HG03064 (cell line): ENCODE data around the gene SVIL.
"Not testable (repeated sequence)": the region's sequence is repeated elsewhere in the genome, so short reads cannot be mapped to it uniquely, and the experiment has no call there.

Source experiments
- ATAC-seq: cut with Tn5 transposase; IDR thresholded peaks from one replicate; pipeline ENCODE4 v1.9.1; 2021; ENCODE audit warnings: low read depth; ENCODE audit not compliant: unreplicated experiment

Gene SVIL

DNA sequence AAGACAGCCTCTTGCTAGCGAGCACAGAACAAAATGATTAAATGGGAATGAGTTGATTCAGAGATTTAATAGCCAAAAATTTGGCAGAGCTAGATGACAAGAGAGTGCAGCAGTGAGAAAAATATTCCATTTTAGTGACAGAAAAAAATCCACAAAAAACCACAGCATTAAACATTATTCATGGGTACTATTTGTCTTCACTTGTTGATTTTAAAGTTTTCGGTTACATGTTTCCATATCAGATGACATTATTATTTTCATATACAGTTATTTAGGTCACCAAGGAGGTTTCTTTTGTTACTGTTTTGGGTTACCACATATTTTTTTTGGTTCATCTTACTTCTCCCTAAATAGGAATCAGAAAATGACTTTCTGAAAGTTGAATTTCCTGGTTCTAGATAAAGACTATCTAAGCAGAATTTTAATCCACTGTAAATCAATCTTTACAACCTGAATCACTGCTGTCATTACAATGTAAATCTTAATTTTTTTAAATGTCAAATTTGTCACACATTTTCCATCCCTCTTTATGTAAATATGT is 87.9 kb downstream of the SVIL start:
- ATAC-seq, result no peak

DNA sequence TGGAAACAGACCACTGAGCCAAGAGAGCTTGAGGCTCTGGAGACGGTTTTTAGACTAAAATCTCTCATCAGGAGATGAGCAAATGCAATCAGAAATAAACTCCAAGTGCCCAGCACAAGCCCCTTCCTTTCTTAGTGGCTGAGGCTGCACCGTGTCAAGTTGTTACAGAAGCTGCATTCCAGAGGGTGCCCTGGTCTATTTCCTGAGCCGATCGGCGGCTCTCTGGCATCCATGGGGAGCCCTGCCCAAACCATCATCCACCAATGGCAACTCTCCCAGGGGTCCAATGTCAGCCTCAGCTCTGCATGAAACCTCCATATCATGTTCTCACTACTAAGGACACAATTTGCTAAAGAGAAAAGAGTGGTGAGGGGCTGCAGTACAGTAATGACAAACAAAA is 89.6 kb downstream of the SVIL start:
- ATAC-seq, result no peak

DNA sequence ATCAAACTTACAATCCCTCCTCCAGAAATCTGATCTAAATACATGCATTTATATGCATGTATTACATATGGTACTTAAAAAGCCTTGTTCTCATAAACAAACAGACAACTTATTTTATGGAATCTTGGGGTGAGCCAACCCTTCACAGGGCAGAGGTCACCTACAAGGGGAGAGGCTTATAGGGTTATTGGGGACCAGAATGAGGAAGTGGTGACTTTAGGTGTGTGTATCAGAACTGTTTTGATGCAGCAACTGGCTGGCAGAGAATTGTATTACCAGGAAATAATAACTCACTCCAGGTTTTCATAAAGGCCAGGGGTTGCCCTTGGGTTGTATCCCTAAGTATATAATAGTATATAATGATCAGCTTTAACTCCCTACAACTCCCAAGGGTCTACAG is 91.1 kb downstream of the SVIL start:
- no peak for ATAC-seq

DNA sequence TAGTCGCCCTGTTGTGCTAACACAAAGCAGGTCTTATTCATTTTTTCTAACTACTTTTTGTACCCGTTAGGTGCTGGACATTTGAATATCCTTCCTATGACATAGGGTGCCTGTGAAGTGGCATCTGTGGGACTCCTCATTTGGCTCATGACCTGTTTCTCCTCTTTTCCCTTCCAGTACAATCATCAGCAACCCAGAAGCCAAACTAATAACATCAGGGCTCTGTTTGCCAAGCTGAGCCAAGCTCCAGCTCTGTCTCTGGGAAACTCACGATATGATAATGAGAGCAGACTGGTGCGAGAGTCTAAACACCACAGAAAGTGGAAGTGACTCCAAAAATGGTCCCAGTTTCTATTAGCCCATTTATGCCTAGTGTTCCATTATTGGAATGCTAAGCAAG is 92.0 kb downstream of the SVIL start:
- ATAC-seq, result no peak

DNA sequence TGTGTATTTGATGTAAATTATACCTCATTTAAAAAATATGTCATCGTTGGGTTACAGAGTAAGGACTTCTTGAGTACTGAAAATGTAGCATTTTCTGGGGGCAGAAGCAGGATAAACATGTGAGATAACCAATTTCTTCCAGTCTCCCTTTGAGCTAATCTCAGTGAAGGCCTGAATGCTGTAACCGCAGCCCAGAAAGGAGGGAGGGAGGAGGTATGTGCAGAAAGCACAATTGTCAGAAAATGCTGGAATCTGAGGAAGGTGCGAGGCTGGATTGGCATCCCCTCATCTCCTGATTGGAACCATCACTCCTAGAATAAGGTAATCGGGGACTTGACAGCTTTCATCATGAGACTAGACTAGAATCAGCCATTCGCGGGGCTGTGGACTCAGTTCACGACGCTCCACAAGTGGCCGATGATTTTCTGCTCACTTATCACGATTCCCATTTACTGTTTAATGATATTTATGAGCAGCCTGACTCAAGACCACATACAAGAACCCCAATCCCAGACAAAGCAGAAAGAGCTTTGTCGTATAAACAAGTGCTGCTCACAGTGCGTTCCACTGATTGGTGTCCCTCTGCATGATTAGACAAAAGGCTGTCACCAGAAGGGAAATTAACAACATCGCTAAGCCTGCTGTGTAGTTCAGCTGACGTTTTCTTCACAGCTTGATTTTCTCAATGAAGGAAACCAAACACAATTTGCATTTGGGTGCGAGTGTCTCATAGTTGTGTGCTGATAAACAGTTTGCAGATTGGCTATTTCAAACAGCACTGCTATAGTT is 93.2 kb downstream of the SVIL start:
- ATAC-seq, result no peak

DNA sequence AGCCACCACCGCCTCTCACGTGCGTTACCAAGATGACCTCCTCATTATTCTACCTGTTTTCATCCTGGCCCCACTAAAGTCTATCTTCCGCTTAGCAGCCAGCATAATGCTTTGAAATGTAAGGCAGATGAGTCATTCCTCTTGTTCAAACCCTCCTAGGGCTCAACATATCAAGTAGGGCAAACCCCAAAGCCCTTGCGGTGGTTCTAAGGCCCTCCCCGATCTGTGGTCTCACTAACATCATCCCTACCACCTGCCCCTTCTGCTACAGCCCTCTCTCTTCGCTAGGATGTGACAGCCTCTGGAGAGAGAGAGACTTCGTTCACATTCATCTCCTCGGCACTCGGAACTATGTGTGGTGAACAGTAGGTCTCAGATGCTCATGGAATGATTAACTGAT is 94.8 kb downstream of the SVIL start:
- ATAC-seq, result no peak

DNA sequence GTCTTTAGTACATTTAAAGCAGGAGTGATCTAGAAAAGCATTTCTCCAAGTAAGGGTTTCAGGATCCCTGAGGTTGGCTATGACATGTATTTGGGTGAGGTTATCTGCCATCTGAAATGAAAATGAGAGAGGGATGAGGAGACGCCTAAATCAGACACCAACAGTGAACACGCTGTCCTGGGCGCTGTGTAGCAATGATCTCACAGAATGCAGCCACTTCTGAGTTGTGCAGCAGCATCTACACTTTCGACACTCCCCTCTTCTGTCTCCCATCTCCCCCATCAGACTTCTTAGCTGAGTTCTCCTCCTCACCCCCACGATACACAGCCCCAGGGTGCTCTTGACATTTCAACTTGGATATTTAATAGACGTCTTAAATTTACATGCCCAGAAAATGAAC is 95.4 kb downstream of the SVIL start:
- no peak for ATAC-seq

DNA sequence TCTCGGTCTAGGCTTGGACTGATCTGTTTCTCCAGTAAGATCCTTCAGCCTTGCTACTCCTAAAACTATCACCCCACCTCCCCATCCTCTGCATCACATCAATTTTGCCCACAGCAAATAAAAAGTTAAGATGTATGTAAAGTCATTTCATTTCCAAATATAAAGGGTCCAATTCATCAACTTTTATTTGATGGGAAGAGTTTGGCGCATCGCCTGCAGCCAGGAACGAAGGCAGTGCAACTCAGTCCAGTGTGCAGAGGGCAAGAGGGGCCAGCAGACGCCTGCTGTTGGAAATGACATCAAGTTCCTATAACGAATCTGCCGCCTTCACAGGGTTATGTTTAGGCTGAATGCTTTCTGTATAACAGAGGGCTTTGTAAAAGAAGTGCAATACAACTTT is 97.0 kb downstream of the SVIL start:
- no peak for ATAC-seq

DNA sequence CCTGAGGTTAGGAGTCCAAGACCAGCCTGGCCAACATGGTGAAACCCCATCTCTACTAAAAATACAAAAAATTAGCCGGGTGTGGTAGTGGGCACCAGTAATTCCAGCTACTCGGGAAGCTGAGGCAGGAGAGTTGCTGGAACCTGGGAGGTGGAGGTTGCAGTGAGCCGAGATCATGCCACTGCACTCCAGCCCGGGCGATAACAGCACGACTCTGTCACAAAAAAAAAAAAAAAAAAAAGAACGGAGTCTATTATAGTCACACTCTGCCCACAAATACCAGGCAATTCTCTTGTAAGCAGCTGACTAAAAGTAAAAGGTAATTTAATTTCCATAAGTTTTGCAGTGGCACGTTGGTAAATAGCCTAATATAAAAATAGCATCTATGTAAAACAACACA is 98.1 kb downstream of the SVIL start:
- ATAC-seq, result not testable (repeated sequence)

DNA sequence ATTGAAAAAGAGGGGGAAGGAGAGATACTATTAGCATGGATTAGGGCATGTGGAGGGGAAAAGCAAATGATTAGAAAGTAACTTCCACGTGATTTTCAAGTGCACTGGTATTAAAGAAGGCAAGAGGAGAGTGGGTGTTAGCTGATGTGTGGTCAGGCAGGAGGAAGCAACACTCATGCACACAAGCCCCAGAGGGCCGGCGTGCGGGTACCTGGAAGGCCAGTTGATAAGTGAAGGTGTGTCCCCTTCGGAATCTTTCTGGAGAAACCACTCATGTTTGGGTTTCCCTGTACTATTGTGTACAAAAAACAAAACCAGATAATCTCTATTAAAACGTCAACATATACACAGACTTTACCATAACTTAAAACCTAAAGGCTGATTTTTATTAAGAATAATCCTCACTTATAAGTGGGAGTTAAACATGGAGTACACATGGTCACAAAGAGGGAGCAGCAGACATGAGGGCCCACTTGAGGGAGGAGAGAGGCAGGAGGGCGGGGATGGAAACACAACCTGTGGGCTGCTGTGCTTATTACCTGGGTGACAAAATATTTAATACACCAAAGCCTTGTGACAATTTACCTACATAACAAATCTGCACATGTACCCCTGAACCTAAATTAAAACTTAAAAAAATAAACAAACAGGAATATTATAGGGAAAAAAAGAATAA is 98.9 kb downstream of the SVIL start:
- no peak for ATAC-seq

DNA sequence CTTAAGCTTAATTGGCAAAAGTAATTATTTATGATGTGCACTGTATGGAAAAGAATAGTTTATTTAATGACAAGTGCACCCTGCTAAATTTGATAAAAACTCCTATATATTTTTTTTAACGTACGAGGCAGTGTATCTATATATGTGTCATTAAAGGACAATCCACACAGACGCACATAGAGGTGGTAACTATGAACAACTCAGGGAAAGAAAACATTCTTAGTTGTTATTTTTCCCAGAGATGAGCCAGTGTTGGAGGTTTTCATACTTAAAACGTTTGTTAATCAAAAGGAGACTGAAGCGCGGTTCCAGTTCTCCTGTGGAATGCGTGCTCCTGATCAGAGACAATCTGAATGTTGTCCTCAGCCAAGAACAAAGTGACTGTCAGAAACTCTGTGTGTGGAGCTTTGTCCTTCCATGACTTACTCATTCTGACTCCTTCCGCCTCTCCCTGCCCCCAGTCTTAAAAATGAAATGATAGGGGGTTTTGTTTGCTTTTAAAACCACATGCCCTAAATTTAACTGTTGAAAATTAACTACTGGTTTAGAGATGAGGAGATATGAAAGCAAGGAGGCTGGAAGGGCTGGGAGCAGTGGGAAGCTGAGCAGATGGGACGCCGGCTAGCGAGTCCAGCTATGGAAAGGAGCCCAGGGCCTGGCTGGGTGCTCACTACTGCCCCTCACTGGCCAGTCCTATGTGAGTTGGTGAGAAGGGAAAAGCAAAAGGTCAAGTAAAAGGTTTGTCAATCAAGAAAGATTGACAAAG is 99.6 kb downstream of the SVIL start:
- ATAC-seq, result no peak

DNA sequence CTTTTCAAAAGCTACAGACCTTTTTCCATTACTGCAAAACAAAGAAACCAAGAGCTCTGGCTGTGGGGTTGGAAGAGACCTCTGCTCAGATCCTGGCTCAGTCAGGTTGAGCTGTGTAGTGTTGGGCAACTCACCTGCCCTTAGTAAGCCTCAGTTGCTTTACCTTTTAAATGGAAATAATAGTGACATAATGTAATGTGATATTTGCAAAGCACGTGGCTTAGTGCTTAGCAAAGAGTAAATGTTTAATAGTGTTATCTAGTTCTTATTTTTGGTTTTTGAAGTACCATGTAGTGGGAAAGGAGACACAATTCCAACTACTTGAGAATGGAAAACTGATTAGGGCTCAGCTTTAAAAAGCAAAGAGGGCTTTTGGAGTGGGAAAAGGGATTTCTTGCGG is 100.2 kb downstream of the SVIL start:
- ATAC-seq, result no peak

DNA sequence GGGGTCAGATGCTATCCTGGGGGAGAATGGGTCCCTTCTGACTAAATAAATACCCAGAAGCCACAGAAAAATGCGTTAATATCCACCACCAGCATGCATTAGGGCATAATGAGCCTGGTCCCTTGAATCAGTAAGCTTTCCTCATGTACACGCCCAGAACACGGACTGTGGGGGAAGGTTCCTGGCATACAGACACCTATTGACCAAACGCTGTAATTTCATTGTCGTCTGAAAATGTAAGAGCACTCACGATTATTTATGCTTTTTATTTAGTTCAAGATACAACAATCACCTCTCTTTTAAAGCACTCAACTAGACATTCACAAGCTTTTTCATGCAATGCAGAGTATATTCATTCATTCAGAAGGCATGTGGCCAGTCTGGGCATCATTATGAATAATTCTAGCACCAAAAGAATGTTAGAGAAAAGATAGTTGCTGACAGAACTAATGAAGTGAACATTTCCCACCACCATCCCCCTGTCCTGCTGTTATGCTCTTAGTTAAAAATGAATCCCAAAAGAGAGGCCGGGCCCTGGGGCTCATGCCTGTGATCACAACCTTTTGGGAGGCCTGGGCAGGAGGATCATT is 101.0 kb downstream of the SVIL start:
- ATAC-seq, result no peak

DNA sequence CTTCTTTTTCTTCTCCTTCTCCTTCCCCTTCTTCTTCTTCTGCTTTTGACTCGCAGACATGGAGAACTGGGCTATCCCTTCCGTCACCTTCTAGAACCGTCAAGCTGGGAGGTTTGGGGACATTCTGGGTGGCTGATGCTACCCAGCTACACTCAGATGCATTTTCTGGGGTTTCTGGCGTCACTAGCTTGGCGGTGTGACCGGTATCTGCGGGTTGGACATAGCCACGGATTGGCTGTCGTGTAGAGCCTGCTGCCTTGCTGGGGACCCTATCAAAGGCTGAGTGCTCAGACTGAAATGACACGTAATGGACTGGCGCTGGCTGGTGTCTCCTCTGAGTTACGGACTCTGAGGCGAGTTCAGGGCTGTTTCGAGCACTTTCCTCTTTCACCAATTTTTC is 101.7 kb downstream of the SVIL start:
- ATAC-seq, result no peak

DNA sequence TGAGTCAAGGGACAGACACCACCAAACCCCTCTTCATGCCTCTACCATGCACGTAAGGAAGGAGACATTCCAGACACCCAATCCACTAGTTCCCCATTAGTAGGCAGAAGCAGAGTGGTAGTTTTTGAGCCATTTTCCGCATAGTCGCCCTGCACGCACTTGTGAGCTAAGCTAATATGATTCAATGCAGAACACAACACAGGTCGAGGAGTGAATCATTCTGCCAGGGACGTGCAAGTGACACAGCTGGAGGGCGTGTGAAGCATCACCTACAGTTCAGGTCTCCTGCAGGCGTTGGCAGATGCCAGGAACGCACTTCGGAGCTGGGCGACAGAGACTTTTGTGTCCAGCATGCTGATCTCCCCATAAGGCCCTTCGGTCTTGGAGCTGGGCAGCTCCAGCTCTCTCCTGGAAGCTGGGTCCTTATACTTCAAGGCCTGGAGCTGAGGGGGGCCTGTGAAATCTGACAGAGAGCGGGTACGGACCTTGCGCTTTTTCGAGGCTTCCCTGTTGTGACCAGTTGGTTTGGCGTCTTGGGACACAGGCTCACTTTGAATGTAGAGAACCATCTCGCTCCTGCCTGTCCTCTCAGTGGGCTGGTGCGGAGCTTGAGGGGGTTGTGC is 102.4 kb downstream of the SVIL start:
- no peak for ATAC-seq

DNA sequence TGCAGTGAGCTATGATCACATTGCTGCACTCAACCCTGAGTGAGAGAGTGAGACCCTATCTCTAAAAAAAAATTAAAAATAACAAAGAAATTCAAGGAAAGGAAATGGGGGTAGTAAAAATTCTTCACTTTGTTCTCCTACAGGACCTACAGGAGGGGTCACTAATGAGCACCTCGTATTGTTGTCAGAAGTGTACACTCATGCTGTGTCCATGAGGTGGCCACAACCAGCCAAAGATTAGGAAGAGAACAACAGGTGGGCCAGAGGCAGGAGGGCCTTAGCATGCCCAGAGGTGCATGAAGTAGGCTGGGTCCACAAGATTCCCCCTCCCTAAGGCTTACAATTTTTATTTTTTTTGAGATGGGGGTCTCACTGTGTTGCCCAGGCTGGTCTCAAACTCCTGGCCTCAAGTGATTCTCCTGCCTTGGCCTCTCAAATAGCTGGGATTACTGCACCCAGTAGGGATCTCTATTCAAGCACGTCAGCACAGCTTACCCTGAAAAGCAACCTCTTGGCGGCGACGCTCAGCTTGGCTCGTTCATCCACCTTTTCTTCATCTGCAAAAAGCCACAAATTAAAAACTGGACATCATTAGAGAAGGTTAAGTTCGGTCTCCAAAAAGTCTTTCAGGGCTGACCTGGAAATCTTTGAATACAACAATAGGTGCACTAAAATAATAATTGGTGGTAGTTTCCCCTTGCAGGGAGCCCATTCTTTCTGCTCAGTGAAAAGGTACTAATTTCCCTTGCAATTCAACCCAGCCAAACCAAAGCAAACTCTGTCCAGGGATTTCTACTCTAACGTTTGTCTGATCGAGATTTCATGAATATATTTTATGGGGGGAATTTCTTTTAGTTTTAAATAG is 104.4 kb downstream of the SVIL start:
- no peak for ATAC-seq

DNA sequence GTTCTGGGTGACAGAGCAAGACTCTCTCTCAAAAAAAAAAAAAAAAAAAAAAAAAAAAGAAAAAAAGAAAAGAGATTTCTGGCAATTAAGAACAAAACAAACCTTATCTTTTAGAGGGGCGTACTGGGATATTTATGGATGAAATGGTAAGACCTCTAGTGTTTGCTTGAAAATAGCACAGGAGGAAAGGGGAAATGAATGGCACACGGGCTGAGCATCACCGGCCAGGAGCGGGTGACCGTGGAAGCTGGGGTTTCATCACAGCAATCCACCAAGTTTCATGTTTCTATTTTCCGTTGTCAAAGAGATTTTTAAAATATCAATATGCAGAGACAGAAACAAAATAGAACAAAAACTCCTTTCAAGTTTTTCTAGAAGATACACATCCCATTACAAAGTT is 105.6 kb downstream of the SVIL start:
- ATAC-seq, result no peak

DNA sequence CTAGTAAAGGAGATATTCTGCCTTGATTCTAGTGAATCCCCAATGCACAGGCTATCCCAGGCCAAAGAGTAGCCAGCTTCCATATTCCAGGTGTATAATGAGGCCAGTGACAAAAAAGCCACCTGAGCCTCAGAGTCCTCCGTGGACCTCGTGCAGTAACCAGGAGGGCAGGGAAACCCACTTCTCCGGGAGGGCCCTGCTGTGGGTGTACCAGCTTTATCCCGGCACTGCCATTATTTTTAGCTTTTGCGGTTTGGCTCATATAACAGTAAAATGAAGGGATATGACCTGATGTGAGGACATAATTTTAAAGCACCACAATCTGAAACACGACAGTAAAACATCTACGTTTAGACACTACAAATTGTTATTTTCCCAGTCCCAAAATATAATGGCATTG is 109.0 kb downstream of the SVIL start:
- no peak for ATAC-seq

DNA sequence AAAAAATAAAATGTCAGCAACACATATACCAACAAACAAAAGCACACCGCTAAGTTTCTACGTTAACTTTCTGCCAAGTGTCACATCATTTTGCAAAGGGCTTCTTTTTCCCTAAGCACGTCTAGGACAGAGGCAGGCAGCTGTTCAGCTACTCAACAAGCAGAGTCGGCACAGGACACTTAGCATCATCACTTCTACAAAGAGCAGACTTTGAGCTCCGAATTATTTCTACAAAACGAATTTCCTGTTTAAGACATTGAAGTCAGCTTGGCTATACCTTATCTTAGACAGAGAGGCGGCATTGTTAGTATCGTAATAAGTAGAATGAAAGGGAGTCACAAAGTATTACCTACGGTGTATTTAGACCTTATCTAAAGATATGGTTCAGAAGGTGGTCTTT is 110.1 kb downstream of the SVIL start:
- no peak for ATAC-seq

DNA sequence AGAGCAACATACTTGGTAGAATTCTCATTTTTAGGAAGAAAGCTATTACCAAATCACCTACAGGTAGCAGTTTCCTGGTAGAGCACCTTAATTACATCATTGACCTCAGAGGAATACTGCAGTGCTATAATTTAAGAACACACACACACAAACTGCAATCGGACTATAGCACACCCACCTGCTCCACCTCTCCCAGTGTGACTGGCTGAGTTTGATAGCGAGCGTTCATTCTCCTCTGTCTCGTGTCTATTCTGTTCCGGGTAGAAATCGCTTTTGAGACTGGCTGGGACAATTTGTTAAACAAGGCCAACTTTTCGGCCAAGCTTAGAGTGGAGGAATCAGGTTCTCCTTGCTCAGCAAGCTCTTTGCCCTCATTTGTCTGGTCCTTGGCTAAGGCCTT is 110.5 kb downstream of the SVIL start:
- ATAC-seq, result no peak
